ENCODE measurements around the gene NLE1.

DNA sequence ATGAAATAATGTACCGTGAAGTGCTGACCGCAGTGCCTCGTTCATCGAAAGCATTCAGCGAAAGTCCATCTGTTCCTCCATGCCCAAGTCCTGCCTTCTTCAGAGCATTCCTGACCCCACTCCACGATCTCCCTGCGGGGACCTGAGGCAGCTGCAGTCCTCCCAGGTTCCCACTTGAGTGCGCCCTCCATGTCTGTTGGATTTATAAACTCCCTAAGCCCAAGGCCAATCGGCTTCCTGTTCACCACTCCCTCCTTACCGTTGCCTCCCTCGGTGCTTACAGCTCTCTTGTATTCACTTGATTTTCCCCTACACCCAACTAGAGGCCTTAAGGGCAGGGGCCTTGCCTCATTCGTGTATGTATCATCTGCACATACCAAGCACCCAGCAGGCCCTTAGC, 25.3 kb downstream of the NLE1 start:
- TF ChIP-seq, protein P1, sequence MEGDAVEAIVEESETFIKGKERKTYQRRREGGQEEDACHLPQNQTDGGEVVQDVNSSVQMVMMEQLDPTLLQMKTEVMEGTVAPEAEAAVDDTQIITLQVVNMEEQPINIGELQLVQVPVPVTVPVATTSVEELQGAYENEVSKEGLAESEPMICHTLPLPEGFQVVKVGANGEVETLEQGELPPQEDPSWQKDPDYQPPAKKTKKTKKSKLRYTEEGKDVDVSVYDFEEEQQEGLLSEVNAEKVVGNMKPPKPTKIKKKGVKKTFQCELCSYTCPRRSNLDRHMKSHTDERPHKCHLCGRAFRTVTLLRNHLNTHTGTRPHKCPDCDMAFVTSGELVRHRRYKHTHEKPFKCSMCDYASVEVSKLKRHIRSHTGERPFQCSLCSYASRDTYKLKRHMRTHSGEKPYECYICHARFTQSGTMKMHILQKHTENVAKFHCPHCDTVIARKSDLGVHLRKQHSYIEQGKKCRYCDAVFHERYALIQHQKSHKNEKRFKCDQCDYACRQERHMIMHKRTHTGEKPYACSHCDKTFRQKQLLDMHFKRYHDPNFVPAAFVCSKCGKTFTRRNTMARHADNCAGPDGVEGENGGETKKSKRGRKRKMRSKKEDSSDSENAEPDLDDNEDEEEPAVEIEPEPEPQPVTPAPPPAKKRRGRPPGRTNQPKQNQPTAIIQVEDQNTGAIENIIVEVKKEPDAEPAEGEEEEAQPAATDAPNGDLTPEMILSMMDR (conservative IDR thresholded peaks at IDR 0.05; ENCODE audit: low read depth, low read length), result no peak
- no peak for TF ChIP-seq EZH2 (IDR thresholded peaks at IDR 0.05; ENCODE audit: borderline replicate concordance, low read depth, low read length, poor library complexity, severe bottlenecking)
